ENCODE data around the gene RAB25. TPM values are rescaled to one million over a fixed set of nuclear protein-coding genes. Genes with fewer than 3 reads are reported as not detected.
A peak's percentile ranks its signal among the peaks of the same experiment; 100 is the strongest.

Gene RAB25
- total and polyA plus RNA-seq, 9 donors: 0.28 to 38.6 (median 2.9) TPM; not detected in 1

DNA sequence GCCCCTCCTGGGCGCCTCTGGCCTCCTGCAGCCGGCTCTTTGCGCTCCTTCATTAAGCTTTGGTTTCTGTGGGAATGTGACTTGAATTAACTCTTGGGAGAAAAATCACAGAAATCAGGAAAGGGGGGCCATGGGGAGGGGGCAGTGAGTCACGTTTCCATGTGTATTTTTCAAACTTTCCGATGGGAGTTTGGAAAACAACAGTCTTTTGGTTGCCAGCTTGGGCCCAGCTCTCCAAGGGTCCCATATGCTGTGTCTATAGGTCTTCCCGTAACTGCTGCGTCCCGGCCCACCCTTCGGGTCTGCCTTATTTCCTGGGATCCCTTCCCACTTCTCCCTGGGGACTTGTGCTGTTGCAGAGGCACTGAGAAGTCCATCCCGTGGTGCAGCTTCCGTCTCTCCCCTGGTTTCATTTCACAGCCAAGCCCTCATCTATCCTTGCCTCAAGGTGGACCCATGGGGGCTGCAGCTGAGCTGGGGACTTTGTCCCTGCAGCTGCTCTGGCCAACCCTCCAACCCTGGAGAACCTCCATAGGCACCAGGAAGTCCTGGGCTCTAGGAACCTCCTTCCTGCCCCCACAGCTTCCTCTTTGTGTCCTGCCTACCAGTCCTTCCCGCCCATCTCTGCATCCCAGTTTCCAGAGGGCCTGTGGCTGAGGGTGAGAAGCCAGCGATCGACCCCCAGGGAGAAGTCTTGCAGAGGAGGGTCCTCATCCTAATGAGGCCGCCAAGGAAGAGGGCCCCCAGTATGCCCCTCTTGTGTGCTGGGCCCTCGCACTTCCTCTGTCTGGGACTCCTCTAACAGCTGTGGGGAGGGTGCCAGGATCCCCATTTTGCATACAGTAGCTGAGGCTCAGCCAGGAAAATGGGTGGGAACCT is 41.9 kb downstream of the RAB25 start:
- Histone ChIP-seq H3K4me3 (no peak overlapping the region), H3K27ac (peak overlapping the region; percentile 32 to 96), H3K27me3 (no peaks in the 10 kb centered on the region), H3K9me3 (no peaks in the 10 kb centered on the region), H3K36me3 (no peaks in the 10 kb centered on the region), H3K4me1 (ENCODE audit: insufficient read depth) (peaks cover 40% of the 10 kb centered on the region)
- no peak for TF ChIP-seq POLR2A (IDR thresholded peaks at IDR 0.05)
- TF ChIP-seq EP300 (IDR thresholded peaks at IDR 0.05): no peak
- no peak for TF ChIP-seq CTCF (IDR thresholded peaks at IDR 0.05)
- intact Hi-C loops (cut with DNase I): no loop called here
- WGBS, 3 donors: 49 to 54% (median 51%) methylated on average over 16 of the region's 16 CpGs
- peak in 2 of 5 donors; percentile 58 for DNase-seq

DNA sequence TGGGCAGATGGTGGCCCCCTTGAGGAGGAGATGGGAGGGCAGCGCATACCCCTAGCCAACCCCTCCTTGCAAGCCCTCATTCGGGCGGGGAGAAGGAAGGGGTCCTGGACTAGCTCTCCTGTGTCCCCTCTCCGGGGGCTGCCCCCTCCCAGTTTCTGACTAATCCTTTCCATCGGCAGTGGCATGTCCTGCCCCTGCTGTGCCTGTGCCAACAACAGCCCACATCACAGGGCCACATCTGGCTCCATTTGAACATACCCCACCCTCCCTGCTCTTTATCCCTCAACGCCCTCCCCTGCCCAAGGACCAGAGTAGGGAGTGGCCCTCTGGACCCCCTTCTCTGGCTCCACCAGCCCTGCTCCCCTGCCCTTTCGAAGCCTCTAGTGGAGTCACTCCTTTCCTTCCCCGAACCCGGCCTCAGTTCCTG is 42.6 kb downstream of the RAB25 start:
- intact Hi-C loops (cut with DNase I): no loop called here
- H3K9me3 ChIP-seq: no peaks in the 10 kb centered on the region
- H3K27ac ChIP-seq: peak overlapping the region; percentile 90 to 96
- H3K4me3 ChIP-seq: no peak overlapping the region
- TF ChIP-seq POLR2A (IDR thresholded peaks at IDR 0.05) (no peak), CTCF (IDR thresholded peaks at IDR 0.05) (no peak), EP300 (IDR thresholded peaks at IDR 0.05) (no peak)
- DNase-seq: peak in 4 of 5 donors; percentile 59 to 65 (median 62)
- 56 to 63% (median 61%) methylated on average over 9 of the region's 9 CpGs for WGBS, 3 donors
- no peaks in the 10 kb centered on the region for H3K36me3 ChIP-seq
- H3K27me3 ChIP-seq: no peaks in the 10 kb centered on the region
- H3K4me1 ChIP-seq (ENCODE audit: insufficient read depth): peaks cover 40% of the 10 kb centered on the region

DNA sequence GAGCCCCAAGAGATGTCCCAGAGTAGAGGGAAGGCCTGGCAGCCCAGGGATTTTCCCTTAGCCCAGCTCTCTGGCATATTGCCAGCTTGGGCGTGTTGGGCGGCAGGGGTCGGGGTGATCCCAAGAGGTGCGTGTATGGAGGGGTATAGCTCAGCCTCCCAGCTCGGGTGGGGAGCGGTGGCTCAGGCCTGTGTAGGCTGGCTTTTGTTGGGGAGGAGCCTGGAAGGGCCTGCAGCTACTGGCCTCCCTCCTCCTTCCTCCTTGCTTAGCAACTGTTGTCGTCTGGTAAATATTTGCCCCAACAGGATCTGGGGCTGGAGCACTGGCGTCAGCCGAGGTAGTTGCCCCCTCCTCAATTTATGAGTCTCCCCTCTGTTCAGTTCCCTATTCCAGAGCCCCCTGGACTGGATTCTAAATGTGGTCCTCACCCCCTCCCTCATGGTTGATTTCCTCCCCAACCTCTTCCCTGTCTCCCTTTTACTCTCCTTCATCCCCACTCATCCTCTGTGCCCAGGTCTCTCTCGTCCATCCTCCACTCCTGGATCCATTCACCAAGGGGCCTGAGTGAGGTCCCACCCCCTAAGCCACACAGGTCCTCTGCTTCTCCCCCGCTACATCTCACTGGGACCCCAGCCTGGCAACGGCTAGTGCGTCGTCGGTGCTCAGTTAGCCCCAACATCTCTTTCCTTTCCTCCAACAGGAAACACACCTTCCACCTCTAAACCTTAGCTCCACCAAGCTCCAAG is 43.3 kb downstream of the RAB25 start:
- peak; percentile 25 for TF ChIP-seq POLR2A (IDR thresholded peaks at IDR 0.05)
- no peak for TF ChIP-seq EP300 (IDR thresholded peaks at IDR 0.05)
- WGBS, 3 donors: 28 to 34% (median 31%) methylated on average over 15 of the region's 15 CpGs
- peak overlapping the region; percentile 90 to 96 for H3K27ac ChIP-seq
- H3K9me3 ChIP-seq: no peaks in the 10 kb centered on the region
- intact Hi-C loops (cut with DNase I): no loop called here
- no peaks in the 10 kb centered on the region for H3K27me3 ChIP-seq
- peaks cover 41% of the 10 kb centered on the region for H3K4me1 ChIP-seq (ENCODE audit: insufficient read depth)
- H3K4me3 ChIP-seq: no peak overlapping the region
- no peaks in the 10 kb centered on the region for H3K36me3 ChIP-seq
- peak; percentile 71 to 84 (median 83) for DNase-seq

DNA sequence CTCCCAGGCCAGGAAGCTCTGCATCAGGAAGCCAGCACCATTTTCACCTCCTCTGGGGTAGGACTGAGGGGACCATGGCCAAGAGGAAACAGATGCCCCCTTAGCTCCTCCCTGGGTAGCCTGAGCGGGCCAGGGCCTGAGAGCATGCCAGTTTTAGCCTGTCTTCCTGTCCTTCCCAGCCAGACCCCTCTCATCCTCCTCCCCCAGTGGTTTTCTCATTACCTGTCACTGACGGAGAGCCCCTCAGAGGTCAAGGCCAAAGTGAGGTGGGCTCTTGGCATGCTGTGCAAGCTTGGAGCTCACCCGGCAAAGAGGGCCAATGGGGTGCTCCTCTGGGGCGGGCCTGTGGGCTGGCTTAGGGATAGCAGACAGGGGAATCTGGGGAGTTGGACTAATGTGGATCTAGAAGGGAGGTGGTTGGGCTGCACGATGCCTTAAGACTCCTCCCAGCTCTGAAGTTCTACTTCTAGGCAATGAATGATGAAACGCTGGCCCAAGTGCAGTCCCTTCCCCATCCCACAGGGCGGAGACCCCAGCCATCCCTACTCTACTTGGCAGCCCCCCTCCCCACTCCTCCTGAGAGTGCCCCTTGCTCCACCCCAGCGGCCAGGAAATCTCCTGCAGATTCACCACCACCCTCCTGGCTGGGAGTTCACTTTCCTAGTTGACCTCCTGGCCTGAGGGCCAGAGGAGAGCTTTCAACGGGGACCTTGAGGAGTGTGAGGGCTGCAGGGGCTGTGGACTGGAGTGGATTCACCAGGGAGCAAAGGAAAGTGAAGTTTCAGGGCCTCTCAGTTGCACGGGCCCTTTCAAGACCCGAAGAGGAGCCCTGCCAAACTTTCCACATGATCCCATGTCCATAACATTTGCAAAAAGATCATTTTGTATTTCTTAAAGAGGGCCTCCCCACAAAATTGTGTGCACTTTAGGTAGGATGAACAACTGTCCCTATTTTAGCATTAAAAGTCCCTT is 44.2 kb downstream of the RAB25 start:
- Histone ChIP-seq H3K4me3 (peak overlapping the region; percentile 33), H3K36me3 (no peaks in the 10 kb centered on the region), H3K9me3 (no peaks in the 10 kb centered on the region), H3K27me3 (no peaks in the 10 kb centered on the region), H3K27ac (peak overlapping the region; percentile 90 to 96), H3K4me1 (ENCODE audit: insufficient read depth) (peaks cover 43% of the 10 kb centered on the region)
- TF ChIP-seq POLR2A (IDR thresholded peaks at IDR 0.05) (no peak), CTCF (IDR thresholded peaks at IDR 0.05) (peak in 1 of 3 donors; percentile 41)
- intact Hi-C loops (cut with DNase I): no loop called here
- WGBS, 3 donors: 31 to 34% (median 31%) methylated on average over 11 of the region's 11 CpGs
- peak in 4 of 5 donors; percentile 60 to 68 (median 63) for DNase-seq

Data from ovary (tissue), 9 donors.